GM19099 (cell line): ENCODE measurements around the gene STK36.

Experiments
- POLR2A ChIP-seq: IDR thresholded peaks from 3 replicates; pipeline ENCODE4 v1.6.1; 2011; ENCODE audit warnings: low read depth; ENCODE audit not compliant: insufficient read length; ENCODE audit errors: extremely low read depth

STK36 gene

GRCh38 chr2:218722419-218722818, 50.5 kb downstream of the STK36 start:
- TF ChIP-seq POLR2A: no peak

GRCh38 chr2:218722876-218723785, 51.2 kb downstream of the STK36 start:
- TF ChIP-seq POLR2A: no peak

DNA sequence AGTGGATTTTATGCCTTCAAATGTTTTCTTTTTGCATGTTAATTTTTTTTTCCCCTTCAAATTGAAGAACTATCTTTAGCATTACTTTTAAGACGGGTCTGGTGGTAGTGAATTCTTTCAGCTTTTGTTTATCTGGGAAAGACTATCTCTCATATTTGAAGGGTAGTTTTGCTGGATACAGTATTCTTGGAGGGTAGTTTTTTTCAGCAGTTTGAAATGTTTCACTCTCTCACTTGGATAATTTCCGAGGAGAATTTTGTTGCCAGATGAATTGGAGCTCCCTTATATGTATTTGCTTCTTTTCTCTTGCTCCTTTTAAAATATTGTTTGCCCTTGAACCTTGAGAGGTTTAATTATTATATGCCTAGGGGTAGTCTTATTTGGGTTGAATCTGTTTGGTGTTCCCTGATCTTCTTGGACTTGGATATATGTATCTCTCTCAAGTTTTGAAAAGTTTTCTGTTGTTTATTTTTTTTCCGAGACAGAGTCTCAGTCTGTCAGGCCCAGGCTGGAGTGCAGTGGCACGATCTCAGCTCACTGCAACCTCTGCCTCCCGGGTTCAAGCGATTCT, 54.2 kb downstream of the STK36 start:
- no peak for TF ChIP-seq POLR2A

DNA sequence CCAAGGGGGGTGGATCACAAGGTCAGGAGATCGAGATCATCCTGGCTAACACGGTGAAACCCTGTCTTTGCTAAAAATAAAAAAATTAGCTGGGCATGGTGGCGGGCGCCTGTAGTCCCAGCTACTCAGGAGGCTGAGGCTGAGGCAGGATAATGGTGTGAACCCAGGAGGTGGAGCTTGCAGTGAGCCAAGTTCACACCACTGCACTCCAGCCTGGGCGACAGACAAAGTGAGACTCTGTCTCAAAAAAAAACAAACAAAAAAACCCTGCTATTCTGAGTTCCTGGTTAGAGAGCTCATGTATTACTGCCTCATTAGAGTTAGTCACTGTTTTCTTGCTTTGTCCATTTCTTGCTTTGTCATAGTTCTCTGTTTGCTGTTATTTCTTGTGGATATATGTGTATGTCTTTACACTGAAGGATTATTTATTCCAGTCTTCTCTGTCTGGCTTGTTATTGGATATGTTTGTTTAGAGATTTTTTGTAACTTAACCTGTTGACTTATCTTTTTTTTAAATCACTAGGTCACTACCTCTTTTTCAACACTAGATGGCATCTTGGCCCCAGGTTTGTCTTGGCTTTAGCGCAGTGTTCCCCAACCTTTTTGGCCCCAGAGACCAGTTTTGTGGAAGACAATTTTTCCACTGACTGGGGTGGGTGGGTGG, 55.7 kb downstream of the STK36 start:
- TF ChIP-seq POLR2A: no peak

GRCh38 chr2:218729640-218730039, 57.8 kb downstream of the STK36 start:
- no peak for TF ChIP-seq POLR2A

- no peak for TF ChIP-seq POLR2A
Observed at GRCh38 chr2:218732052-218732760, 60.3 kb downstream of the STK36 start.

DNA sequence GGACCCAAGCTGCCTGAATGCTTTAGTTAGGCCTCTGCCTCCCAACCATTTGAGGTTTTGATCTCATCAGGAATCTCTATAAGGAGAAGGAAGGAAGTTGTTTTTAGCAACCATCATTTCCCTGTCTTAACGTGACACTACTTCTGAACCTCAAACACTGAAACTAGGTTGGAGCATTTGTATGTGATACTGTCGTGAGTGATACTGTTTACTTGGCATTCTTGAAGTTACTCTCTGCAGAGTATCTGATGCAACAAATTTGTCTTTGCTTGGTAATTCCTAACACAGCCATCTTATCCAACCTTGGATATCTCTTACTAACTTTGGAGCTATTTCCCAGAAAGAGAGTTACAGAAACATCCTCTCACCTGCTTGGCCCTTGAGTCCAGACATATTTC, 60.9 kb downstream of the STK36 start:
- TF ChIP-seq POLR2A: no peak

GRCh38 chr2:218733171-218734021, 61.5 kb downstream of the STK36 start:
- no peak for TF ChIP-seq POLR2A

- no peak for TF ChIP-seq POLR2A
Observed at GRCh38 chr2:218734190-218734975, 62.5 kb downstream of the STK36 start.

DNA sequence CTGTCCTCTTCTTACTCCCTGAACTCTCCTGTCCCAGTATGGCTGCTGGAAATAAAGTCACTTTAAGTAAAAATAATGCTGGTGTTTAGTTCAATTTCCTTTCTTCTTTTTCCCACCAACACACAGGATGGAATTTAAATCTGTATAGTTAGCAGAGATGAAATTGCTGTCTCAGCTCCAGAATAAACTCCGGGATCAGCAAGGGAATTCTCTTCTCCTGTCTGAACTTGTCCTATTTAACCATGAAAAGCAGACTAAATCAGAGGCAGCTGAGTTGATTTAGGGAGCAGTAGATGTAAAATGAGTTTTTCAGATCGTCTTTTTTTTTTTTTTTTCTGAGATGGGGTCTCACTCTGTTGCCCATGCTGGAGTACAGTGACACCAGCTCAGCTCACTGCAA, 64.6 kb downstream of the STK36 start:
- no peak for TF ChIP-seq POLR2A

DNA sequence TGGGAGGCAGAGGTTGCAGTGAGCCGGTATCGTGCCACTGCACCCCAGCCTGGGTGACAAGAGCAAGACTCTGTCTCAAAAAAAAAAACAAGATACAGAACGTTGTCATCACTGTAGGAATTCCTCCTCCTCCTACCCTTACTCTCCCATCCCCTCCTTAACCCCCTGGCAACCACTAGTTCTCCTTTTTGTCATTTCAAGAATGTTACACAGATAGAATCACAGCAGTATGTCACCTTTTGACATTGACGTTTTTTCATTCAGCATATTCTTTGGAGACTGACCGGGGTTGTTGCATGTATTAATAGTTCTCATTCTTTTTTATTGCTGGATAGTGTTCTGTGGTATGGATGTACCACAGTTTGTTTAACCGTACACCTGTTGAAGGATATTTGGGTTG, 71.2 kb downstream of the STK36 start:
- TF ChIP-seq POLR2A: no peak

GRCh38 chr2:218744615-218745014, 72.7 kb downstream of the STK36 start:
- TF ChIP-seq POLR2A: no peak

GRCh38 chr2:218745160-218745558, 73.3 kb downstream of the STK36 start:
- TF ChIP-seq POLR2A: no peak
